H4 (cell line): ENCODE measurements around the gene PPARA. TPM values are rescaled to one million over a fixed set of nuclear protein-coding genes. Genes with fewer than 3 reads are reported as not detected.
"Not testable (repeated sequence)": the region's sequence is repeated elsewhere in the genome, so short reads cannot be mapped to it uniquely, and the experiment has no call there.

Experiments
- DNase-seq: peaks from one replicate; pipeline ENCODE4 v3.0.0-alpha.2; 2015; ENCODE audit warnings: low spot score
- total RNA-seq: library from RNA; depleted of rRNA; stranded (reverse); fragments of >200 nt; shearing (Covaris generic); gene quantifications from 2 replicates; pipeline ENCODE4 v1.2.3, GENCODE V29; 2014

The PPARA gene
- total RNA-seq, 1 experiment from 2014 or later = 4.6 TPM

GRCh38 chr22:46169628-46170027 lies 19.3 kb downstream of the PPARA start:
- DNase-seq = no peak

DNA sequence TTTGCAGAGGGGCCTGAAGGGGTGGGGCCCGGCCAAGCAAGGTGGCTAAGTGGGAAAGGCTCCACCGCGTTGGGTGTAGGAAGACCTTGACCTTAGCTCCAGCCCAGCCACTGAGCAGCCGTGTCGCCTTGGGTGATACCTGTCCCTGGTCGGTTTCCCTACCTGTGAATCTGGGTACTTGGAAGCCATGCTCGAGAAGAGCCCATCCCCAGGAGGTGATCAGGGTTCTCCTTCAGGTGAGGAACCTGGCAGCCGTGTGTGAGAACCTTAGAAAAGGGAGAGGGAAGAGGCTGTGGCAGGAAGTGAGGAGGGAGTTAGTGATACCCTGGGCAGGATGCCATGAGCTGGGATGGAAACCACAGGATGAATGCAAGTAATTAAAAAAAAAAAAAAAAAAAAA lies 21.6 kb downstream of the PPARA start:
- peak; percentile 92 for DNase-seq

GRCh38 chr22:46172522-46173110 lies 22.3 kb downstream of the PPARA start:
- no peak for DNase-seq

DNA sequence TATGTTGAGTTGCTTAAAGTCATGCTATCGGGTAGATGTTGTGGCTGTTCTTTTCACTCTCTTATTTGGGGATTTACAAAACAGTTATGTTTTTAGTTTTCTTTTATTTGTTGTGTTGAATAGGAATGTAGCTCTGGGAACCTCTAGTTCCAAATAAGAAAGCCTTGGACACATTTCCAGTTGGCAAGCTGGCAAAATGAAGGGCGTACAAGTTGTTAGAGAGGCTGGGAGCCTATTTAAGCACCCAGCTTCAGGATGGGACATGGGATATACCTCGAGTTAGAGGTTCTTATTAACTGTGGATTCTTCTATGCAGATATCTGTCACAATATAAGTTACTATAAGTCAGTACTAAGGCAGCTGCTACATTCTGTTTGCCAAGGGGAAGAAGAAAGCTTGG lies 22.8 kb downstream of the PPARA start:
- DNase-seq = no peak

DNA sequence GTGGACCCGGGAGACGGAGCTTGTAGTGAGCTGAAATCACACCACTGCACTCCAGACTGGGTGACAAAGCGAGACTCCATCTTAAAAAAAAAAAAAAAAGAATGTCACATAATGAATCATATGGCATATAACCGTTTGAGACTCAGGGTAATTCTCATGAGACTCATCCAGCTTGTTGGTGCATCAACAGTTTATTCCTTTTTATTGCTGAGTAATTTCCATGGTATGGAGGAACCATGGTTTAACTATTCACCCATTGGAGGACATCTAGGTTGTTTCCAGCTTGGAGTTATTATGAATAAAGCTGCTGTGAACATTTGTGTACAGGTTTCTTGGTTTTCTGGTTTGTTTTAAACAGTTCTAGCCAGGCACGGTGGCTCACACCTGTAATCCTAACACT lies 25.3 kb downstream of the PPARA start:
- DNase-seq = no peak

DNA sequence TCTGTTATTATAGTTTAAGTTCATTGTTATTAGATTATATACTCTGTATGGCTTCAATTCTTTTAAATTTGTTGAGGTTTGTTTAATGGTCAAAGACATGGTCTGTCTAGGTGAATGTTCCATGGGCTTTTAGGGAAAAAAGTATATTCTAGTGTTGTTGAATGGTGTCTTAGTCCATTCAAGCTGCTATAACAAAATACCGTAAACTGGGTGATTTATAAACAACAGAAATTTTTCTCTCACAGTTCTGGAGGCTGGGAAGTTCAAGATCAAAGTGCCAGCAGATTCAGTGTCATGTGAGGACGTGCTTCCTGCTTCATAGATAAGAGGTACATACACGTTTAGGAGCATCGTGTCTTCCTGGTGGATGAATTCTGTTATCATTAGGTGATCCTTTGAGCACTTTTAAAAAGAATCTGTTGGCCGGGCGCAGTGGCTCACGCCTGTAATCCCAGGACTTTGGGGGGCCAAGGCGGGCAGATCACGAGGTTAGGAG lies 26.2 kb downstream of the PPARA start:
- DNase-seq = no peak

GRCh38 chr22:46178755-46179505 lies 28.6 kb downstream of the PPARA start:
- DNase-seq = no peak

GRCh38 chr22:46179748-46180147 lies 29.4 kb downstream of the PPARA start:
- no peak for DNase-seq

GRCh38 chr22:46180370-46181137 lies 30.2 kb downstream of the PPARA start:
- DNase-seq = no peak

- DNase-seq = no peak
These were observed 33.4 kb downstream of the PPARA start for GRCh38 chr22:46183733-46184132.

GRCh38 chr22:46185283-46185682 lies 35.0 kb downstream of the PPARA start:
- DNase-seq = no peak

- no peak for DNase-seq
These were observed 37.5 kb downstream of the PPARA start for GRCh38 chr22:46187862-46188261.

- no peak for DNase-seq
These were observed 42.1 kb downstream of the PPARA start for GRCh38 chr22:46192210-46192993.

DNA sequence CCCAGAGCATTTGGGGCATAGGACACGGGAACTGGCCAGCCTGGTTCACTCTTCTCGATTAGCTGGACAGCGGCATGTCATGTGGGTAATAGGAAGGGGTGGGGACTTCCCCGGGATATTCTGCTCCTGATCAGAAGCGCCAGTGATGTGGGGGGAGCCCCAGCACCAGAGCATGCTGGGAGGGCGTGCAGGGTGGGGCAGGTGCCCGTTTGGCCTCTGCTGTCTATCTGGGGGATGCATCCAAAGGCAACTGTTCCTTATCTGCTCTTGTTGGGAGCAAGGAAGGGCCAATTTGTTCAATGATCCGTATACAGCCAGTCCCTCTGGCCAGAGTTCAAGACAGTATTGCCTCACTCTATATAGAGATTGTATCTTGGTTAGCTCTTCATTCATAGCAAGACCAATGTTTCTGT lies 43.6 kb downstream of the PPARA start:
- no peak for DNase-seq

DNA sequence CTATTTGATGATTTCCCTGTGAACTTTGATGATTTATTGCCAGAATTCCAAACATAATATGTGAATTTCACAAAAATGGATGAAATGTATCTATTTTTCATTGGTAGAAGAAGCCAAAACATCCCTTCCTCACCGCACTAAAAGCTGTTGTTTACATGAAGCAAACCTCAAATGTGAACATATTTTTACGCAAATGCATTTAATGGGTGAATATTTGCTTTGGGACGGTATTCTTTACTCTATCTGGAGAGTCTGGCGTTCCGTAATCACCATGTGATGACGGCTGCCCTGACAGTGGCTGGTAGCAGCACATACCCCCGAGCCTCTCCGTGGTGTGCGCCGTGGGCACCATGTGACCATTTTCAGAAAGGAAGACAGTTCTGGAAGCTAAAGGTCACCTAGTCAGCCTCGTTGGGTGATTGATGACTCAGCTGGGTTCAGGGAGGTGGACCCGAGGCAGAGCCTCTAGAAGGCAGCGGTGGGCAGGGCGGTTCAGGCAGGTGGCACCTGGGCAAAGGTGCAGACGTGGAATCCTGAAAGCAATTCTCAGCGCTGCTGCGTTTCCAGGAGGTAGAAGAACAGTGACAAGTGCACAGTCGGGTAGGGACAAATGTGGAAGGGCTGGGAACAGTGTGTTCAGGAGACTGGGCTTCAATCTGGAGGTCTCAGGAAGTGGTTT lies 45.3 kb downstream of the PPARA start:
- no peak for DNase-seq

DNA sequence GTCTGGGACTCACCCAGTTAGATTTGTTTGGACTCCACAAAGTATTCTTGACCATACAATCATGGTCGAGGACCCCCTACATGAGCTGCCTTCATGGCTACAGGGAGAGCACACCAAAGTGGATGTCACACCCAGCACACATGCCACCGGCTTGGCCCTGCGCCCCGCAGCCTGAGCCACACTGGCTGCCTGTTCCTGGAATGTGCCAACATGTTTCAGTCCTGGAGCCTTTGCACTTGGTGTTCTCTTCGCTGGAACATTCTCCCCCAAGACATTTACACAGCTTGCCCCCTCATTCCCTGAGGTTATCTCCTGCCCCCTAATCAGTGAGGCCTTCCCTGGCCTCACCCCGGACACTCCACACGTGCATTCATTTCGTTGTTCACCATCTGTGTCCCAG lies 46.0 kb downstream of the PPARA start:
- DNase-seq = no peak

- no peak for DNase-seq
These were observed 47.9 kb downstream of the PPARA start for GRCh38 chr22:46198274-46198673.

- DNase-seq = not testable (repeated sequence)
These were observed 48.5 kb downstream of the PPARA start for GRCh38 chr22:46198806-46199205.

GRCh38 chr22:46201059-46201757 lies 50.9 kb downstream of the PPARA start:
- no peak for DNase-seq

- no peak for DNase-seq
These were observed 52.7 kb downstream of the PPARA start for GRCh38 chr22:46202897-46203600.
